CD4-positive, alpha-beta T cell treated with Interleukin-10 for 1 hour (primary cell): ENCODE results near the gene TPGS1.
"Not testable (repeated sequence)": the region's sequence is repeated elsewhere in the genome, so short reads cannot be mapped to it uniquely, and the experiment has no call there.

Experiments
- DNase-seq: peaks from one replicate; pipeline ENCODE4 v3.0.0-alpha.2; 2020

TPGS1 gene

GRCh38 chr19:478236-478903, 28.9 kb upstream of the TPGS1 start:
- no peak for DNase-seq

DNA sequence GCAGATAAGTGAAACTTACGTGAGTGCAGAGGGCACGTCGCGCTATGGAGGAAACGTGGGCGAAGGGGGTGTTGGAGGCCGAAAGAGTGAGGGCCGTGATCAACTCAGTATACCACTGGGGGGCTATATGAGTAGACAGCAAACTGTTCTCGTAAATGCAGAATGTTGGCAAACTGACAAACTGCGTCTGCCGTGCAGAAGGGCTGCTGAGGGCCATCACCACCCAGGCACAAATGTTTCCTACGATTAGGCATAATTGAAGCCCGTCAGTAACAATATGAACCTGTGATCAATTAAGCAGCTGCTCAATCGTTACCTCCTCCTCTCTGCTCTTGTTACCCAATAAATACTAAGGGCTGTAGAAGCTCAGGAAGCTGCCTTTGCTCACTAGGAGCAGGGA, 28.3 kb upstream of the TPGS1 start:
- no peak for DNase-seq

GRCh38 chr19:480016-480855, 27.1 kb upstream of the TPGS1 start:
- peak; percentile 66 for DNase-seq

GRCh38 chr19:481100-481499, 26.2 kb upstream of the TPGS1 start:
- not testable (repeated sequence) for DNase-seq

- DNase-seq = no peak
Measured at GRCh38 chr19:482186-483041, 24.9 kb upstream of the TPGS1 start.

GRCh38 chr19:483332-484072, 23.8 kb upstream of the TPGS1 start:
- no peak for DNase-seq

DNA sequence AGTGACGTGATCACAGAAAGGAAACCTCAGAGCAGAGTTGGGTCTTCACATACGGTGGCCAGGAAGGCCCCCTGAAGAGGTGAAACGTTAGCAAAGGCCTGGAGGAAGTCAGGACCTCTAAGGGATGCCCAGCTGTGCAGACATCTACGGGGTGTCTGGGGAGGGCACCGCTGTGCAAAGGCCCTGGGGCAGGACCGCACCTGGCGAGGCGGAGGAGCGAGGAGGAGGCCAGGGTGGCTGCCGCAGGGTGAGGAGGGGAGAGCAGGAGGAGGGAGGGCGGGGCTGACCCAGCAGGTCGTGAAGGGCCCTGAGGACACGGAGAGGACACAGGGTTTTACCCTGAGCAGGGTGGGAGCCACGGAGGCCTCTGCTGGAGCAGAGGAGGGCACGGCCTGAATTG, 22.8 kb upstream of the TPGS1 start:
- no peak for DNase-seq

DNA sequence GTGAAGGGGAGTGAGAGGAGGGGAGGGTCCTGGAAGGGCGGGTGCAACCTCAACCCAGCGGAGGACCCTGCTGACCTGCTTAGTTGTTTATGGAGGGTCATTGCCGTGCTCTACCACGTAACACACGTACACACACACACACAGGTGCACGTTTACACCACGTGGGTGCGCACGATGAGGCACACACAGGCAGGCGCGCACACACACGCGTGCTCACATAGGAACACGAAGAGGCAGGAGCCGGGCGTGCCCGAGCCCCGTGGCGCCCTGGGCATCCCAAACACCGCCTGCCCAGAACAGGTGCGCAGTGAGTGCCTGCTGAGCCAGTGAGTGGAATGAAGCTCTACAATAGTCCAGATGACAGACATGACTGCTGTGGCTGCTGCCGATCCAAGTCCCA, 22.2 kb upstream of the TPGS1 start:
- DNase-seq = no peak

DNA sequence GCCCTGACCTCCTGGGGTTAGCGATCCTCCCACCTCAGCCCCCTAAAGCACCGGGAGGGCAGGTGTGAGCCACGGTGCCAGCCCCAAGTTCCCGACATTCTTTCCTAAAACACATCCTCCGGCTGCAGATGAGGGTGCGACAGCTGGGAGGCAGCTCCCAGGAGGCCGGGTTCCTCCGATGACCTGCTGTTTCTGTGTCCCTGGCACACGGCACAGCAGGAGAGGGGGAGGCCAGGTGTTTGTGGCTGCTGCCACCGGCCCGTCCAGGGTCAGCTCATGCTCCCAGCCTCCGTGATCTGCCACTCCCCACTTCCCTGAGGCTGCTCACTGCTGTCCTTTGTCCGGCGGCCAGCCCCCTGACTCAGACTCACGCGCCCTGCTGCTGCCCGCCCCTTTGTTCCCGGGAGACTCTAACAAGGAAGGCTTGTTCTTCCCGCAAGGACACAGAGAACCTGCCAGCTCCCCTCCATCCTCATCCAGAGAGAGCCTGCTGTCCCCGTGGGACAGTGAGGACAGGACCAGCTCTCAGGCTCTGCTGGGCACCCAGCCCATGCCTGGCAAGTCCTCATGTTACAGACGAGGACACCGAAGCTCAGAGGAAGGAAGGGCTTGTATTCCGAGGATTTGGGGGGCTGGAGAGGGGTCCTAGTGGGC, 21.6 kb upstream of the TPGS1 start:
- no peak for DNase-seq

- peak; percentile 94 for DNase-seq
Measured at GRCh38 chr19:488505-489417, 18.5 kb upstream of the TPGS1 start.

- no peak for DNase-seq
Measured at GRCh38 chr19:489418-490196, 17.7 kb upstream of the TPGS1 start.

DNA sequence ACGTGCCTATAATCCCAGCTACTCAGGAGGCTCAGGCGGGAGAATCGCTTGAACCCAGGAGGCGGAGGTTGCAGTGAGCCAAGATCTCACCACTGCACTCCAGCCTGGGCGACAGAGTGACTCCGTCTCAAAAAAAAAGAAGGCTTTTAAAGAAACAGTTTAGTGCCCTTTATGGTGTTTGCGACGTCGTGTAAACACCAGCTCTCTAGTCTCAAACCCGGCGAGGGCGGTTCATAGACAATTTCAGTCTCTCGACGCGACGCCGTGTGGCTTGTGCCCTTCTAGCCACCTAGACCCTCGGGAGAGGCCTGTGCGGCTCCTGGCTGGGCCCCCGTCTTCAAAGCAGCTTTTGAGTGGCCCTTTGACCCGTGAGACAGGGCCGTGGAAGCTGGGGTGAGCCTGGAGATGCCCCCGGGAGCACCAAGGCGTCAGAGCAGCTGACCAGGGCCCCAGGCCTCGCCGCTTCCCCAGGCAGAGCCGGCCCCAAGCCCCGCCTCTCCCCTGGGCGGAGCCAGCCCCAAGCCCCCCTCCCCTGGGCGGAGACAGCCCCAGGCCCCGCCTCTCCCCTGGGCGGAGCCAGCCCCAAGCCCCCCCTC, 16.1 kb upstream of the TPGS1 start:
- no peak for DNase-seq

DNA sequence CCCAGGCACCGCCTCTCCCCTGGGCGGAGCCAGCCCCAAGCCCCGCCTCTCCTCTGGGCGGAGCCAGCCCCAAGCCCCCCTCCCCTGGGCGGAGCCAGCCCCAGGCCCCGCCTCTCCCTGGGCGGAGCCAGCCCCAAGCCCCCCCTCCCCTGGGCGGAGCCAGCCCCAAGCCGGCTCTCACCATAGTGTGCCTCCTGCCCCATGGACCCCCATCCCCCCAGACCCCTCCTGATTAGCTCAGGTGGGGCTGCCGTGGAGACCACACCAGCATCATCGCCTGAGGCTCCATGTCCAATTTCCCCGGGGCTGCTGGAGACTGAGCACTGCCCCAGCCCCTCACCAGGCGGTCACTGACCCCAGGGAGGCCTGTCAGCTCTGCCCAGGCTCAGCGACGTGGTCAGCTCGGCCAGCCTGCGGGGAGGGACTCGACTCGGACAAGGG, 15.2 kb upstream of the TPGS1 start:
- DNase-seq = peak; percentile 24

GRCh38 chr19:493391-494170, 13.7 kb upstream of the TPGS1 start:
- DNase-seq = no peak

DNA sequence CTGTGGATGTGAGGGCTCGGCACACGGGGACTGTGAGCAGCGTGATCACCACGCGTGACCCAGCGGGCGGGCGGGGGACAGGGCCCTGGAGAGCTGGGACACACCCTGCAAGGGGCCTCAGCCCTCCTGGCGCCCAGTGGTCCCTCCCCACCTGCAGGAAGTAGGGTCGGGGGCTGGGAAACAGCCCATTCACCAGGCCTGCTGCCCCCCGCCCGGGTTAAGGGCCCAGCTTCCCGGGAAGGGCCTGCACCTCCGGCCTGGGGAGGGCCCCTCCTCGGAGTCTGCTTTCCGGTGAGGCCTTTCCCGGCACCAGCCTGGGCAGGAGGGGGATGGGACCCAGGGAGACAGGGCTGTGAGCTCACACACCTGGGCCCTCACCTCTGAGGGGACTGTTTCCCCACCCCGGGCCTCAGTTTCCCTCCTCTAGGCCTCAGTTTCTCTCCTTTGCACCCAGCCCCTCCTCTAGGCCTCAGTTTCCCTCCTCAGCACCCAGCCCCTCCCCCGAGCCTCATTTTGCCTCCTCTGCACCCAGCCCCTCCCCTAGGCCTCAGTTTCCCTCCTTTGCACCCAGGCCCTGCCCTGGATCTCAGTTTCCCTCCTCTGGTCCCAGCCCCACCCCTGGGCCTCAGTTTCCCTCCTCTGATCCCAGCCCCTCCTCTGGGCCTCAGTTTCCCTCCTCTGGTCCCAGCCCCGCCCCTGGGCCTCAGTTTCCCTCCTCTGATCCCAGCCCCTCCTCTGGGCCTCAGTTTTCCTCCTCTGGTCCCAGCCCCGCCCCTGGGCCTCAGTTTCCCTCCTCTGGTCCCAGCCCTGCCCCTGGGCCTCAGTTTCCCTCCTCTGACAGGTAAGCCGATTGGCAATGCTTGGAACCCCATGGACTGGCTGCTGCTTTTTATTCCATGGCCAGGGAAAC, 12.9 kb upstream of the TPGS1 start:
- DNase-seq = no peak

- DNase-seq = no peak
Measured at GRCh38 chr19:495081-495401, 12.3 kb upstream of the TPGS1 start.

DNA sequence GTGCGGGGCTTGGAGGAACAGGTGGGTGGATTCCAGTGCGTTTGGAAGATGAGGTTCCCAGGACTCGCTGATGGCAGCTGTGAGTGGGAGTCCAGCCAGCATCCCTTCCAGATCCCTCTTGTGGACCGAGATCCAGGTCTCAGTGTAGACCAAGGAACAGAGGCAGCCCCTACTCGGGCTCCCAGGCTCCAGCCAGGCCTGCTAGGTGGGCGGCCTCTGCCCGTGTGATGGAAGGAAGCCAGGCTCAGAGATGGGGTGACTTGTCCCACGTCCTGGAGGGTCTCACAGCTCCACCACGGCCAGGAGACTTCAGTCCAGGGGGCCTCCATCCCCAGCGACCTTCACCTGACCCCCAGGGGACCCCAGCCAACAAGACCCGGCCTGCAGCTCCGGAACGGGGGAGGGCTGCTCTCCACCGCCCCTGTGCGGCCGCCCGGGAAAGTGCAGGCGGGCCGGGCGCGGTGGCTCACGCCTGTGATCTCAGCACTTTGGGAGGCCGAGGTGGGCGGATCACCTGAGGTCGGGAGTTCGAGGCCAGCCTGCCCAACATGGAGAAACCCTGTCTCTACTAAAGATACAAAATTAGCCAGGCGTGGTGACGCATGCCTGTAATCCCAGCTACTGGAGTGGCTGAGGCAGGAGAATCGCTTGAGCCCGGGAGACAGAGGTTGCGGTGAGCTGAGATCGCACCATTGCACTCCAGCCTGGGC, 11.7 kb upstream of the TPGS1 start:
- peak; percentile 50 for DNase-seq
